Forelimb muscle (tissue), 1 donor: ENCODE measurements around the gene FKBP10. TPM values are rescaled to one million over a fixed set of nuclear protein-coding genes. Genes with fewer than 3 reads are reported as not detected.
A peak's percentile ranks its signal among the peaks of the same experiment; 100 is the strongest.
"Not testable (repeated sequence)": the region's sequence is repeated elsewhere in the genome, so short reads cannot be mapped to it uniquely, and the experiment has no call there.

Source experiments
- DNase-seq: peaks from one replicate; pipeline ENCODE4 v3.0.0-alpha.2; 2013; ENCODE audit warnings: low read depth
- polyA plus RNA-seq: library from polyadenylated mRNA; unstranded; fragments of 120-200 nt; gene quantifications from one replicate; pipeline ENCODE4 v1.2.1, GENCODE V29; 2013; ENCODE audit not compliant: insufficient read length

FKBP10 gene
- 114 TPM for polyA plus RNA-seq

- DNase-seq: peak; percentile 65
Measured at GRCh38 chr17:41812381-41813151, at the start of gene FKBP10. Gene FKBP10, plus strand, starts transcription at chr17:41813004. Its CDS starts 31 bp downstream, at chr17:41813035.

GRCh38 chr17:41763327-41763726 is 49.5 kb upstream of the FKBP10 start:
- no peak for DNase-seq

- no peak for DNase-seq
Measured at GRCh38 chr17:41766135-41766534, 46.7 kb upstream of the FKBP10 start.

- DNase-seq: no peak
Measured at GRCh38 chr17:41767324-41768042, 45.3 kb upstream of the FKBP10 start.

GRCh38 chr17:41768682-41769288 is 44.0 kb upstream of the FKBP10 start:
- DNase-seq: no peak

- DNase-seq: no peak
Measured at GRCh38 chr17:41769346-41769862, 43.4 kb upstream of the FKBP10 start.

- no peak for DNase-seq
Measured at GRCh38 chr17:41769985-41770384, 42.8 kb upstream of the FKBP10 start.

GRCh38 chr17:41771389-41772206 is 41.2 kb upstream of the FKBP10 start:
- no peak for DNase-seq

GRCh38 chr17:41772218-41772585 is 40.6 kb upstream of the FKBP10 start:
- no peak for DNase-seq

GRCh38 chr17:41772586-41773189 is 40.1 kb upstream of the FKBP10 start:
- DNase-seq: no peak

GRCh38 chr17:41773190-41773588 is 39.6 kb upstream of the FKBP10 start:
- DNase-seq: no peak

- DNase-seq: no peak
Measured at GRCh38 chr17:41773731-41774193, 39.0 kb upstream of the FKBP10 start.

- DNase-seq: no peak
Measured at GRCh38 chr17:41775394-41776226, 37.2 kb upstream of the FKBP10 start.

GRCh38 chr17:41776262-41776900 is 36.4 kb upstream of the FKBP10 start:
- not testable (repeated sequence) for DNase-seq

GRCh38 chr17:41777157-41777573 is 35.6 kb upstream of the FKBP10 start:
- DNase-seq: no peak

GRCh38 chr17:41777574-41778188 is 35.1 kb upstream of the FKBP10 start:
- DNase-seq: peak; percentile 79

- DNase-seq: no peak
Measured at GRCh38 chr17:41779954-41780353, 32.9 kb upstream of the FKBP10 start.

GRCh38 chr17:41781404-41782110 is 31.2 kb upstream of the FKBP10 start:
- DNase-seq: no peak
